Panc1 (cell line): ENCODE data around the gene CDYL. TPM values are rescaled to one million over a fixed set of nuclear protein-coding genes. Genes with fewer than 3 reads are reported as not detected.

Experiments
- ATAC-seq: fragments of 200-7000 bp; cut with Tn5 transposase; 2 replicates; pipeline ENCODE4 v1.9.1; 2020; ENCODE audit warnings: mild to moderate bottlenecking, moderate library complexity
- BruUV-seq: library from RNA; stranded (reverse); fragments of 400-500 nt; replicated peaks from 2 replicates; lab custom pipeline; 2021; lab: Mats Ljungman, UMichigan
- CTCF ChIA-PET: fragments of 300-600 bp; sonication (Branson Sonifier 250); formaldehyde crosslinking; loops from one replicate; lab custom pipeline; 2022; ENCODE audit warnings: antibody characterized with exemption; lab: Charles Lee
- POLR2A ChIA-PET: fragments of 300-600 bp; sonication (Branson Sonifier 250); formaldehyde crosslinking; loops from one replicate; lab custom pipeline; 2022; ENCODE audit warnings: antibody characterized with exemption; lab: Charles Lee
- DNase-seq: peaks from one replicate; pipeline ENCODE4 v3.0.0-alpha.2; 2010; ENCODE audit warnings: low read depth, low spot score
- H3K27ac ChIP-seq: 2 replicates; pipeline ENCODE4 v1.5.1; 2011; ENCODE audit warnings: mild to moderate bottlenecking, low read length, inconsistent platforms
- H3K27me3 ChIP-seq: fragments of 200-500 bp; sonication (Bioruptor generic); 2 replicates; pipeline ENCODE4 v1.6.0; 2014; ENCODE audit warnings: low read length, inconsistent platforms; ENCODE audit not compliant: control insufficient read depth, insufficient read depth
- H3K36me3 ChIP-seq: fragments of 200-500 bp; sonication (Bioruptor generic); 2 replicates; pipeline ENCODE4 v1.5.1; 2014; ENCODE audit warnings: inconsistent platforms, mild to moderate bottlenecking, low read length, moderate library complexity; ENCODE audit not compliant: control insufficient read depth, insufficient read depth
- H3K4me1 ChIP-seq: 2 replicates; pipeline ENCODE4 v1.5.1; 2011; ENCODE audit warnings: inconsistent platforms, mild to moderate bottlenecking, low read length, moderate library complexity; ENCODE audit not compliant: control insufficient read depth, insufficient read depth
- H3K4me3 ChIP-seq, 2 experiments: 2 replicates each; pipeline ENCODE4 v1.5.1; 2011 to 2012; ENCODE audit warnings: low read depth in 2 of 2, low read length in 2 of 2, mild to moderate bottlenecking in 2 of 2, inconsistent platforms in 1 of 2, moderate library complexity in 1 of 2
- H3K9me3 ChIP-seq: fragments of 200-500 bp; sonication (Bioruptor generic); 2 replicates; pipeline ENCODE4 v1.5.1; 2014; ENCODE audit warnings: low read depth, mild to moderate bottlenecking, inconsistent platforms, low read length, moderate library complexity; ENCODE audit not compliant: control insufficient read depth, insufficient read depth
- CTCF ChIP-seq: fragments of 450-650 bp; IDR thresholded peaks from 2 replicates; pipeline ENCODE4 v1.5.1; 2017; ENCODE audit warnings: mild to moderate bottlenecking
- POLR2AphosphoS5 ChIP-seq: IDR thresholded peaks from 2 replicates; pipeline ENCODE4 v1.6.1; 2012; ENCODE audit warnings: mild to moderate bottlenecking, low read depth, low read length, moderate library complexity
- SIN3A ChIP-seq: IDR thresholded peaks from 2 replicates; pipeline ENCODE4 v1.6.1; 2012; ENCODE audit warnings: low read depth, mild to moderate bottlenecking, low read length, moderate library complexity, borderline replicate concordance; ENCODE audit not compliant: insufficient read depth
- TCF7L2 ChIP-seq: IDR thresholded peaks from 2 replicates; pipeline ENCODE4 v1.6.1; 2011; ENCODE audit warnings: mild to moderate bottlenecking, low read depth, low read length, inconsistent platforms
- in situ Hi-C: cut with HindIII; loops from 2 replicates; pipeline ENCODE4 v1.10.0; 2016; ENCODE audit warnings: low sequenced_read_pairs, low pct_unique_long_range_greater_than_20kb
- intact Hi-C: fragments of 100-400 bp; cut with micrococcal nuclease; formaldehyde crosslinking; loops from one replicate; pipeline ENCODE4 v1.10.0; 2022; ENCODE audit not compliant: unreplicated experiment
- total RNA-seq: library from RNA; stranded (reverse); gene quantifications from one replicate; pipeline ENCODE4 v1.2.1, GENCODE V29; 2021; ENCODE audit not compliant: unreplicated experiment
- TF ChIP-seq, protein P1 (sequence below), 2 experiments: IDR thresholded peaks; 2 replicates each; pipeline ENCODE4 v1.6.1; 2011 to 2012; ENCODE audit warnings: low read depth in 2 of 2, control low read depth in 1 of 2, low read length in 1 of 2, mild to moderate bottlenecking in 1 of 2, moderate library complexity in 1 of 2; ENCODE audit not compliant: insufficient read depth in 1 of 2

Gene CDYL
- total RNA-seq, 1 experiment from 2014 or later: 61.4 TPM

DNA sequence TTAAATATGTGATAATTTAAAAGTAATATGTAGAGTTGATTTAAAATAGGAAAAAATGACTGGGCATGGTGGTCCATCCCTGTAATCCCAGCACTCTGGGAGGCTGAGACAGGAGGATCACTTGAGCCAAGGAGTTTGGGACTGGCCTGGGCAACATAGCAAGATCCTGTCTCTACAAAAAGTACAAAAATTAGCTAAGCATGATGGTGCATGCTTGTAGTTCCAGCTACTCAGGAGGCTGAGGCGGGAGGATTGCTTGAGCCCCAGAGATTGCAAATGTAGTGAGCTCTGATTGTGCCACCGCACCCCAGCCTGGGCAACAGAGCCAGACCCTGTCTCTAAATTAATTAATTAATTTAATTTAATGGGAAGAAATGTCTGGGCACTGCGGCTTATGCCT is 44.2 kb upstream of the CDYL start:
- ChIA-PET POLR2A (interaction anchor here (0.8 kb wide), 1 partner anchor 11 kb away, joined by 11 read pairs; no protein-coding TSS in a partner anchor), CTCF (no interaction called here)
- Histone ChIP-seq H3K36me3 (no peaks in the 10 kb centered on the region), H3K4me3 (no peak overlapping the region), H3K27ac (no peak overlapping the region), H3K9me3 (no peaks in the 10 kb centered on the region), H3K27me3 (no peaks in the 10 kb centered on the region), H3K4me1 (no peaks in the 10 kb centered on the region)
- BruUV-seq: no TSS peak
- TF ChIP-seq TCF7L2 (no peak), POLR2AphosphoS5 (no peak), SIN3A (no peak), CTCF (no peak)
- TF ChIP-seq, protein P1, sequence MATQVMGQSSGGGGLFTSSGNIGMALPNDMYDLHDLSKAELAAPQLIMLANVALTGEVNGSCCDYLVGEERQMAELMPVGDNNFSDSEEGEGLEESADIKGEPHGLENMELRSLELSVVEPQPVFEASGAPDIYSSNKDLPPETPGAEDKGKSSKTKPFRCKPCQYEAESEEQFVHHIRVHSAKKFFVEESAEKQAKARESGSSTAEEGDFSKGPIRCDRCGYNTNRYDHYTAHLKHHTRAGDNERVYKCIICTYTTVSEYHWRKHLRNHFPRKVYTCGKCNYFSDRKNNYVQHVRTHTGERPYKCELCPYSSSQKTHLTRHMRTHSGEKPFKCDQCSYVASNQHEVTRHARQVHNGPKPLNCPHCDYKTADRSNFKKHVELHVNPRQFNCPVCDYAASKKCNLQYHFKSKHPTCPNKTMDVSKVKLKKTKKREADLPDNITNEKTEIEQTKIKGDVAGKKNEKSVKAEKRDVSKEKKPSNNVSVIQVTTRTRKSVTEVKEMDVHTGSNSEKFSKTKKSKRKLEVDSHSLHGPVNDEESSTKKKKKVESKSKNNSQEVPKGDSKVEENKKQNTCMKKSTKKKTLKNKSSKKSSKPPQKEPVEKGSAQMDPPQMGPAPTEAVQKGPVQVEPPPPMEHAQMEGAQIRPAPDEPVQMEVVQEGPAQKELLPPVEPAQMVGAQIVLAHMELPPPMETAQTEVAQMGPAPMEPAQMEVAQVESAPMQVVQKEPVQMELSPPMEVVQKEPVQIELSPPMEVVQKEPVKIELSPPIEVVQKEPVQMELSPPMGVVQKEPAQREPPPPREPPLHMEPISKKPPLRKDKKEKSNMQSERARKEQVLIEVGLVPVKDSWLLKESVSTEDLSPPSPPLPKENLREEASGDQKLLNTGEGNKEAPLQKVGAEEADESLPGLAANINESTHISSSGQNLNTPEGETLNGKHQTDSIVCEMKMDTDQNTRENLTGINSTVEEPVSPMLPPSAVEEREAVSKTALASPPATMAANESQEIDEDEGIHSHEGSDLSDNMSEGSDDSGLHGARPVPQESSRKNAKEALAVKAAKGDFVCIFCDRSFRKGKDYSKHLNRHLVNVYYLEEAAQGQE (IDR thresholded peaks at IDR 0.05; ENCODE audit: insufficient read depth in 1 of 2, low read depth in 2 of 2, low read length in 1 of 2): no peak
- DNase-seq (no peak), ATAC-seq (no peak)
- in situ Hi-C loops: no loop called here
- intact Hi-C loops: no loop called here

DNA sequence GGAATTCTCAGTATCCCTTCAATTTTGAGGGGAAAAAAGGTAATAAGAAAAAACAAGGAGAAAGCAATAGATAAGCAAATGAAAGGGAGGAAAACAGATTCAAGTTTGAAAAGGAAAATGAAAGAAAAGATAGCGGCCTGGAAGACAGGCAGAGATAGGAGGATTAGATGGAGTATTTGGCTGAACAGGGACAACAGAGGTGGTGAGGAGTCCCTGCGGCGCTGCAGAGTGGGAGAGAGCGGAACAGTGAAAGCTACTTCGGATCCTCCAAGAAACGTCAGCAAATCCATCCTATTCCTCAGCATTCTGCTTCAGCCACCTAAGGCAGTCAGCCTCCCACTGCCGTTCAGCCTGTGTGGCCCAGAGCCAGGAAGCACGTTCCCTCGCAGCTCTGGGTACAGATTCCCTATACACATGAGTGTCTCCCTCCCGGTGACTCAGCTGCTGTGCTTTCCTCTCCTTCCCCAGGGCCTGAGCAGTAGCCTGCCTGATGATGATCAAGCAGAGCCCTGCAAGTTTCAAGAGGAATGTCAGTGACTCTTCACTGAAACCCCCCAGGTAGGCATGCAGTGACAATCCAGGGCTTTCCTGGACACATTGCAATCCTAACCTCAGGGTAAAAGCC is 43.4 kb upstream of the CDYL start:
- H3K9me3 ChIP-seq: no peaks in the 10 kb centered on the region
- H3K36me3 ChIP-seq: no peaks in the 10 kb centered on the region
- DNase-seq (peak; percentile 27), ATAC-seq (peak; percentile 91)
- no peaks in the 10 kb centered on the region for H3K4me1 ChIP-seq
- POLR2A ChIA-PET: interaction anchor here (0.8 kb wide), 1 partner anchor 12 kb away, joined by 11 read pairs; no protein-coding TSS in a partner anchor
- no peaks in the 10 kb centered on the region for H3K27me3 ChIP-seq
- H3K27ac ChIP-seq: no peak overlapping the region
- BruUV-seq: no TSS peak
- CTCF ChIA-PET: no interaction called here
- no peak for TF ChIP-seq TCF7L2
- TF ChIP-seq, protein P1 (IDR thresholded peaks at IDR 0.05; ENCODE audit: insufficient read depth in 1 of 2, low read depth in 2 of 2, low read length in 1 of 2): no peak
- TF ChIP-seq POLR2AphosphoS5: no peak
- no peak for TF ChIP-seq SIN3A
- no peak for TF ChIP-seq CTCF
- in situ Hi-C loops (no loop called here), intact Hi-C loops (no loop called here)
- H3K4me3 ChIP-seq: peak overlapping the region in 1 of 2 experiments; percentile 14; a peak in 2 of 4 replicates
